G401 (cell line): ENCODE results near the gene PPFIBP2. TPM values are rescaled to one million over a fixed set of nuclear protein-coding genes. Genes with fewer than 3 reads are reported as not detected.
A peak's percentile ranks its signal among the peaks of the same experiment; 100 is the strongest.

Source experiments
- DNase-seq: peaks from one replicate; pipeline ENCODE4 v3.0.0-alpha.2; 2015; ENCODE audit warnings: low spot score
- in situ Hi-C: cut with HindIII; loops from 2 replicates; pipeline ENCODE4 v1.10.0; 2016; ENCODE audit warnings: low sequenced_read_pairs, mixed read lengths
- total RNA-seq: library from RNA; depleted of rRNA; stranded (reverse); fragments of >200 nt; shearing (Covaris generic); gene quantifications from 2 replicates; pipeline ENCODE4 v1.2.3, GENCODE V29; 2014

The PPFIBP2 gene
- total RNA-seq, 1 experiment from 2014 or later: 24.2 TPM

- DNase-seq: no peak
- in situ Hi-C loops: no loop called here
These were observed 8.7 kb downstream of the PPFIBP2 start for GRCh38 chr11:7522546-7522945.

- no peak for DNase-seq
These were observed 9.8 kb downstream of the PPFIBP2 start for GRCh38 chr11:7523416-7524210.

GRCh38 chr11:7524462-7525235, 10.8 kb downstream of the PPFIBP2 start:
- no peak for DNase-seq
- in situ Hi-C loops: no loop called here

More at GRCh38 chr11:7523416-7524210, 9.8 kb downstream of the PPFIBP2 start:
- in situ Hi-C loops: no loop called here

GRCh38 chr11:7525424-7525823, 11.6 kb downstream of the PPFIBP2 start:
- DNase-seq: no peak
- in situ Hi-C loops: no loop called here

- no peak for DNase-seq
- in situ Hi-C loops: no loop called here
These were observed 13.2 kb downstream of the PPFIBP2 start for GRCh38 chr11:7527029-7527428.

- no peak for DNase-seq
- in situ Hi-C loops: no loop called here
These were observed 14.8 kb downstream of the PPFIBP2 start for GRCh38 chr11:7528514-7529049.

GRCh38 chr11:7530013-7530640, 16.3 kb downstream of the PPFIBP2 start:
- no peak for DNase-seq
- in situ Hi-C loops: no loop called here

- no peak for DNase-seq
- in situ Hi-C loops: no loop called here
These were observed 17.2 kb downstream of the PPFIBP2 start for GRCh38 chr11:7531011-7531410.

GRCh38 chr11:7532405-7533145, 18.8 kb downstream of the PPFIBP2 start:
- DNase-seq: no peak

GRCh38 chr11:7533199-7534041, 19.6 kb downstream of the PPFIBP2 start:
- no peak for DNase-seq
- in situ Hi-C loops: no loop called here

More at GRCh38 chr11:7532405-7533145, 18.8 kb downstream of the PPFIBP2 start:
- in situ Hi-C loops: no loop called here

- in situ Hi-C loops: no loop called here
- no peak for DNase-seq
These were observed 20.2 kb downstream of the PPFIBP2 start for GRCh38 chr11:7534042-7534378.

- in situ Hi-C loops: no loop called here
- DNase-seq: no peak
These were observed 22.3 kb downstream of the PPFIBP2 start for GRCh38 chr11:7536100-7536499.

GRCh38 chr11:7537265-7537664, 23.5 kb downstream of the PPFIBP2 start:
- DNase-seq: no peak
- in situ Hi-C loops: no loop called here

GRCh38 chr11:7538031-7538430, 24.2 kb downstream of the PPFIBP2 start:
- in situ Hi-C loops: no loop called here
- no peak for DNase-seq

- in situ Hi-C loops: no loop called here
- DNase-seq: no peak
These were observed 25.0 kb downstream of the PPFIBP2 start for GRCh38 chr11:7538466-7539454.

- in situ Hi-C loops: no loop called here
- no peak for DNase-seq
These were observed 27.2 kb downstream of the PPFIBP2 start for GRCh38 chr11:7540830-7541555.

- in situ Hi-C loops: no loop called here
- DNase-seq: peak; percentile 89
These were observed 29.5 kb downstream of the PPFIBP2 start for GRCh38 chr11:7543302-7543701.
